22Rv1 (cell line): ENCODE results near the gene KRT81.
"Not testable (repeated sequence)": the region's sequence is repeated elsewhere in the genome, so short reads cannot be mapped to it uniquely, and the experiment has no call there.

ENCODE experiments used
- ZFX ChIP-seq: fragments of 450-650 bp; IDR thresholded peaks from 2 replicates; pipeline ENCODE4 v1.6.1; 2017; ENCODE audit warnings: antibody characterized with exemption, borderline replicate concordance
- TF ChIP-seq, protein P1 (sequence below): fragments of 450-650 bp; IDR thresholded peaks from 2 replicates; pipeline ENCODE4 v1.5.1; 2017; ENCODE audit warnings: mild to moderate bottlenecking

GRCh38 chr12:52257922-52258321 is 33.4 kb downstream of the KRT81 start:
- TF ChIP-seq, protein P1, sequence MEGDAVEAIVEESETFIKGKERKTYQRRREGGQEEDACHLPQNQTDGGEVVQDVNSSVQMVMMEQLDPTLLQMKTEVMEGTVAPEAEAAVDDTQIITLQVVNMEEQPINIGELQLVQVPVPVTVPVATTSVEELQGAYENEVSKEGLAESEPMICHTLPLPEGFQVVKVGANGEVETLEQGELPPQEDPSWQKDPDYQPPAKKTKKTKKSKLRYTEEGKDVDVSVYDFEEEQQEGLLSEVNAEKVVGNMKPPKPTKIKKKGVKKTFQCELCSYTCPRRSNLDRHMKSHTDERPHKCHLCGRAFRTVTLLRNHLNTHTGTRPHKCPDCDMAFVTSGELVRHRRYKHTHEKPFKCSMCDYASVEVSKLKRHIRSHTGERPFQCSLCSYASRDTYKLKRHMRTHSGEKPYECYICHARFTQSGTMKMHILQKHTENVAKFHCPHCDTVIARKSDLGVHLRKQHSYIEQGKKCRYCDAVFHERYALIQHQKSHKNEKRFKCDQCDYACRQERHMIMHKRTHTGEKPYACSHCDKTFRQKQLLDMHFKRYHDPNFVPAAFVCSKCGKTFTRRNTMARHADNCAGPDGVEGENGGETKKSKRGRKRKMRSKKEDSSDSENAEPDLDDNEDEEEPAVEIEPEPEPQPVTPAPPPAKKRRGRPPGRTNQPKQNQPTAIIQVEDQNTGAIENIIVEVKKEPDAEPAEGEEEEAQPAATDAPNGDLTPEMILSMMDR = not testable (repeated sequence)
- TF ChIP-seq ZFX = not testable (repeated sequence)
